ENCODE data around the gene TPI1. TPM values are rescaled to one million over a fixed set of nuclear protein-coding genes. Genes with fewer than 3 reads are reported as not detected.
"Not testable (repeated sequence)": the region's sequence is repeated elsewhere in the genome, so short reads cannot be mapped to it uniquely, and the experiment has no call there.

The TPI1 gene
- total RNA-seq, 1 experiment from 2014 or later: 1,584 TPM

DNA sequence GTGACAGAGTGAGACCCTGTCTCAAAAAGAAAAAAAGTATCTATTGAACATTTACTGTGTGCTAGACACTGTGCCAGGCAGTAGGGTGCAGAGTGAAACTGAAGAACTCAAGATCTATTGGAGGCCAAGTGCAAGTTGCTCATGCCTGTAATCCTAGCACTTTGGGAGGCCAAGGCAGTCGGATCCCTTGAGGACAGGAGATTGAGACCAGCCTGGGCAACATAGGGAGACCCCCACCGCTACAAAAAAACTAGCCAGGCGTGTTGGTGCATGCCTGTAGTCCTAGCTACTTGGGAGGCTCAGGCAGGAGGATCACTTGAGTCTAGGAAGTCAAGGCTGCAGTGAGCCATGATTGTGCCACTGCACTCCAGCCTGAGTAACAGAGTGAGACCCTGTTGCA lies 25.4 kb downstream of the TPI1 start:
- not testable (repeated sequence) for H4K20me1 ChIP-seq (ENCODE audit: insufficient read depth, low read depth, low read length); H2AFZ ChIP-seq (ENCODE audit: low read length); H3K4me2 ChIP-seq (ENCODE audit: low read depth, low read length, poor library complexity, severe bottlenecking); H3K9me2 ChIP-seq (replicated peaks; ENCODE audit: insufficient read depth, low read length); H3K9me3 ChIP-seq (ENCODE audit: low read length); H3K79me2 ChIP-seq (ENCODE audit: low read length); H3K4me3 ChIP-seq (ENCODE audit: low read length); DNase-seq; H3K27me3 ChIP-seq (ENCODE audit: low read length); H3K9ac ChIP-seq (ENCODE audit: low read length); H3K36me3 ChIP-seq (ENCODE audit: insufficient read depth, low read length); H3K27ac ChIP-seq (ENCODE audit: low read length)
- H3K4me1 ChIP-seq (ENCODE audit: low read length): peaks cover 14% of the 10 kb centered on the region

DNA sequence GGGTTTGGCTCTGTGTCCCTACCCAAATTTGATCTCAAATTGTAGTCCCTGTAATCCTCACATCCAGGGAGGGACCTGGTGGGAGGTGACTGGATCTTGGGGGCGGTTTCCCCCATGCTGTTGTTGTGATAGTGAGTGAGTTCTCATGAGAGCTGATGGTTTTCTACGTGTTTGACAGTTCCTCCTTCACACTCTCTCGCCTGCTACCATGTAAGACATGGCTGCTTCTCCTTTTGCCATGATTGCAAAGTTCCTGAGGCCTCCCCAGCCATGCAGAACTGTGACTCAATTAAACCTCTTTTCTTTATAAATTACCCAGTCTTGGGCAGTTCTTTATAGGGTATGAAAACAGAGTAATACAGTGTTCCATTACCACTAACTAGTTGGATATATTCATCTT lies 27.0 kb downstream of the TPI1 start:
- Histone ChIP-seq H3K27me3 (ENCODE audit: low read length) (no peaks in the 10 kb centered on the region), H3K27ac (ENCODE audit: low read length) (no peak overlapping the region), H3K4me1 (ENCODE audit: low read length) (peaks cover 14% of the 10 kb centered on the region), H3K36me3 (ENCODE audit: insufficient read depth, low read length) (no peaks in the 10 kb centered on the region), H3K79me2 (ENCODE audit: low read length) (no peaks in the 10 kb centered on the region), H3K9ac (ENCODE audit: low read length) (no peak overlapping the region), H3K9me3 (ENCODE audit: low read length) (no peaks in the 10 kb centered on the region), H3K9me2 (replicated peaks; ENCODE audit: insufficient read depth, low read length) (no peaks in the 10 kb centered on the region), H3K4me3 (ENCODE audit: low read length) (no peak overlapping the region), H4K20me1 (ENCODE audit: insufficient read depth, low read depth, low read length) (no peaks in the 10 kb centered on the region), H3K4me2 (ENCODE audit: low read depth, low read length, poor library complexity, severe bottlenecking) (no peak overlapping the region), H2AFZ (ENCODE audit: low read length) (no peak overlapping the region)
- no peak for DNase-seq

DNA sequence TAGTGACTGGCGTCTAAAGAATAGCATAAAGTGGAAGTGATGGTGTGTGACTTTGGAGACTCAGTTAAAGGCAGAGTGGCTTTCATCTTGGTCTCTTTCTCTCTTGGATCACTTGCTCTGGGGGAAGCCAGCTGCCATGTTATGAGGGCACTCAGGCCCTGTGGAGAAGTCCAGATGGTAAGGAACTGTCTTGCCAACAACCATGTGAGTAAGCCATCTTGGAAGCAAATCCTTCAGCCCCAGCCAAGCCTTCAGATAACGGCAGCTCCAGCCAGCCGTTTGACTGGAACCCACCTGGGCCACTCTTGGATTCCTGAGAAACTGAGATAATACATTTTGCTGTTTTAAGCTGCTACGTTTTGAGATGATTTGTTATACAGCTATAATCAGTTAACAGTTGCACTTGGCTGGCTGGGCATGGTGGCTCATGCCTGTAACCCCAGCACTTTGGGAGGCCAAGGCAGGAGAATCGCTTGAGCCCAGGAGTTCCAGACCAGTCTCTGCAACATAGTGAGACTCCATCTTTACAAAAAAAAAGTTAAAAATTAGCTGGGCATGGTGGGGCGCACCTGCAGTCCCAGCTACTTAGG lies 29.6 kb downstream of the TPI1 start:
- Histone ChIP-seq H2AFZ (ENCODE audit: low read length) (no peak overlapping the region), H4K20me1 (ENCODE audit: insufficient read depth, low read depth, low read length) (no peaks in the 10 kb centered on the region), H3K9me2 (replicated peaks; ENCODE audit: insufficient read depth, low read length) (no peaks in the 10 kb centered on the region), H3K27ac (ENCODE audit: low read length) (no peak overlapping the region), H3K9ac (ENCODE audit: low read length) (0 out of 2 replicates have a peak overlapping the region, but pooled peaks have one; percentile 7), H3K4me2 (ENCODE audit: low read depth, low read length, poor library complexity, severe bottlenecking) (no peak overlapping the region), H3K4me1 (ENCODE audit: low read length) (peaks cover 4% of the 10 kb centered on the region; the same call in 1 of the 2 replicates), H3K79me2 (ENCODE audit: low read length) (no peaks in the 10 kb centered on the region), H3K36me3 (ENCODE audit: insufficient read depth, low read length) (no peaks in the 10 kb centered on the region), H3K27me3 (ENCODE audit: low read length) (no peaks in the 10 kb centered on the region), H3K9me3 (ENCODE audit: low read length) (no peaks in the 10 kb centered on the region), H3K4me3 (ENCODE audit: low read length) (no peak overlapping the region)
- no peak for DNase-seq

DNA sequence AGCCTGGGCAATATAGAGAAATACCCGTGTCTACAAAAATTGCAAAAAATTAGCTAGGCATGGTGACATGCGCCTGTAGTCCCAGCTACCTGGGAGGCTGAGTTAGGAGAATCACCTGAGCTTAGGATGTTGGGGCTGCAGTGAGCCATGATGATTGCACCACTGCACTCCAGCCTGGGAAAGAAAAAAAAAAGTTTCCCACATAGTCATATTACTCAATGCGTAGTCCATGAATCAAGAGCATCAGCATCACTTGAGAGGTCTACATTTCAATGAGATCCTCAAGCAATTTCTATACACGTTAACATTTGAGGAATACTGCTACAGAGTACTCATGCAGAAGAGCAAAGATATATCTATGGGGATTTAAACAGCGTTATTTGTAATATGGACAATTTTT lies 32.1 kb downstream of the TPI1 start:
- no peaks in the 10 kb centered on the region for H4K20me1 ChIP-seq (ENCODE audit: insufficient read depth, low read depth, low read length)
- no peak for DNase-seq
- H3K79me2 ChIP-seq (ENCODE audit: low read length): no peaks in the 10 kb centered on the region
- no peaks in the 10 kb centered on the region for H3K9me2 ChIP-seq (replicated peaks; ENCODE audit: insufficient read depth, low read length)
- H3K4me2 ChIP-seq (ENCODE audit: low read depth, low read length, poor library complexity, severe bottlenecking): no peak overlapping the region
- H3K27me3 ChIP-seq (ENCODE audit: low read length): no peaks in the 10 kb centered on the region
- H2AFZ ChIP-seq (ENCODE audit: low read length): no peak overlapping the region
- no peaks in the 10 kb centered on the region for H3K9me3 ChIP-seq (ENCODE audit: low read length)
- H3K4me1 ChIP-seq (ENCODE audit: low read length): peaks cover 16% of the 10 kb centered on the region
- no peak overlapping the region for H3K9ac ChIP-seq (ENCODE audit: low read length)
- no peak overlapping the region for H3K27ac ChIP-seq (ENCODE audit: low read length)
- no peak overlapping the region for H3K4me3 ChIP-seq (ENCODE audit: low read length)
- H3K36me3 ChIP-seq (ENCODE audit: insufficient read depth, low read length): no peaks in the 10 kb centered on the region

DNA sequence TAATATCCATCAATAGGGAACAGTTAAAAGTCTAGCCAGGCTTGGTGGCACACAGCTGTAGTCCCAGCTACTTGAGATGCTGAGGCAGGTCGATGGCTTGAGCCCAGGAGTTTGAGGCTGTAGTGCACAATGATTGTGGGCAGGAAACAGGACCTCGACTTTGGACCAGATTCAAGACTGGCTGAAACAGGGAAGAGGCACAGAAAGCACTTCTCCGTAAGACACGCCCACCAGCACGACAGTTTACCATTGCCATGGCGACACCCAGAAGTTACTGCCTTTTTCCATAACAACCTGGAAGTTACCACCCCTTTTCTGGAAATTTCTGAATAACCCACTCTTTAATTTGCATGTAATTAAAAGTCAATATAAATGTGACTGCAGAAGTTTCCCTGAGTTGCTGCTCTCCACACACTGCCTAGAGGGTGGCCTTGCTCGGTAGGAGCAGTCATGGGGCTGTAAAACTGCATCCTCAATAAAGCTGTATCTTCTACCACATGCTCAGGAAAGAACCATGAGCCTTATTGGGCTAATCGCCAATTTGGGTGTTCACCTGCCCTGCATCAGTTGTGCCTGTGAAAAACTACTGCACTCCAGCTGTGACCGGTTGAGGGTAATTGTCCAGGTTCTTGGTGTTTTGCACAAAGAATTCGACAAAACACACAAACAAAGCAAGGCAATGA lies 32.6 kb downstream of the TPI1 start:
- H3K27ac ChIP-seq (ENCODE audit: low read length): no peak overlapping the region
- H3K79me2 ChIP-seq (ENCODE audit: low read length): no peaks in the 10 kb centered on the region
- DNase-seq: no peak
- H3K9ac ChIP-seq (ENCODE audit: low read length): no peak overlapping the region
- H3K4me2 ChIP-seq (ENCODE audit: low read depth, low read length, poor library complexity, severe bottlenecking): no peak overlapping the region
- no peaks in the 10 kb centered on the region for H3K9me3 ChIP-seq (ENCODE audit: low read length)
- H3K9me2 ChIP-seq (replicated peaks; ENCODE audit: insufficient read depth, low read length): no peaks in the 10 kb centered on the region
- peaks cover 19% of the 10 kb centered on the region for H3K4me1 ChIP-seq (ENCODE audit: low read length)
- no peaks in the 10 kb centered on the region for H3K36me3 ChIP-seq (ENCODE audit: insufficient read depth, low read length)
- no peaks in the 10 kb centered on the region for H3K27me3 ChIP-seq (ENCODE audit: low read length)
- no peak overlapping the region for H2AFZ ChIP-seq (ENCODE audit: low read length)
- no peaks in the 10 kb centered on the region for H4K20me1 ChIP-seq (ENCODE audit: insufficient read depth, low read depth, low read length)
- H3K4me3 ChIP-seq (ENCODE audit: low read length): no peak overlapping the region

DNA sequence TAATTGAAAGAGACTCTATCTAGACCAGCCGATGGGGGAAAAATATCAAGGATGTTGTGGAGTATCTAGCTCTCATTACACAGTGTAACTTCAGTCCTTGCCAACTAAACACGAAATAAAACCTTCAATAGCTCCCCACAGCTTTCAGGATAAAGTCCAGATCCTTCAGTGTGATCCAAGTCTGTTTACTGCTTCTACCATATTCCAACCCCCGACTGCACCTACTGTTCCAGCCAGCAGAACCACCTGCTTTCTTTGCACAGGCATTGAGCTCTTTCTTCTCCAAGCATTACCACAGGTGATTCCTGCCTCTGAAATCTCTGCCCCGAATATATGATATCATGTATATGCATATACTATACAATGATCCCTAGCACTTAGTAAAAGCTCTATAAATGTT lies 35.1 kb downstream of the TPI1 start:
- Histone ChIP-seq H3K4me3 (ENCODE audit: low read length) (no peak overlapping the region), H3K79me2 (ENCODE audit: low read length) (no peaks in the 10 kb centered on the region), H3K9me3 (ENCODE audit: low read length) (no peaks in the 10 kb centered on the region), H3K9me2 (replicated peaks; ENCODE audit: insufficient read depth, low read length) (no peaks in the 10 kb centered on the region), H3K9ac (ENCODE audit: low read length) (no peak overlapping the region), H3K4me2 (ENCODE audit: low read depth, low read length, poor library complexity, severe bottlenecking) (no peak overlapping the region), H3K36me3 (ENCODE audit: insufficient read depth, low read length) (no peaks in the 10 kb centered on the region), H2AFZ (ENCODE audit: low read length) (no peak overlapping the region), H3K4me1 (ENCODE audit: low read length) (peaks cover 24% of the 10 kb centered on the region), H3K27me3 (ENCODE audit: low read length) (no peaks in the 10 kb centered on the region), H4K20me1 (ENCODE audit: insufficient read depth, low read depth, low read length) (no peaks in the 10 kb centered on the region), H3K27ac (ENCODE audit: low read length) (no peak overlapping the region)
- no peak for DNase-seq

DNA sequence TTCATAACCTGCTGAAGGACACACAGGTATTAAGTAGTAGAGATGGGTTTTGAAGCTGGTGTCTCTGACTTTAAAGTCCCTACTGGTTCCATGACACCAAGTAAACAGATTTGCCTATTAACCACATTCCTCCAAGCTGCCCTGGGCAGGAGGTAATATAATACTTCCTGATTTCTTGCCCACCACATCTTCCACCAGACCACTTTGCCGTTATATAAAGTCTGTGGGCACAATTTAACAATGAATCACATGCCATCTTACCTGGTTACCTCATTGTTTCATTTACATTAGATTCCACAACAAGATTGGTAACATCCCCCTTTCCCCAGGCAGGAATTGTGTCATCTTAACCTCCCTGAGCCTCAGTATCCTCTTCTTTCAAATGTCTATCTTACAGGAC lies 36.4 kb downstream of the TPI1 start:
- no peak for DNase-seq
- H3K9me2 ChIP-seq (replicated peaks; ENCODE audit: insufficient read depth, low read length): no peaks in the 10 kb centered on the region
- peak overlapping the region; percentile 84 for H3K4me2 ChIP-seq (ENCODE audit: low read depth, low read length, poor library complexity, severe bottlenecking)
- H3K27me3 ChIP-seq (ENCODE audit: low read length): no peaks in the 10 kb centered on the region
- H3K36me3 ChIP-seq (ENCODE audit: insufficient read depth, low read length): no peaks in the 10 kb centered on the region
- H3K79me2 ChIP-seq (ENCODE audit: low read length): no peaks in the 10 kb centered on the region
- 0 out of 2 replicates have a peak overlapping the region, but pooled peaks have one; percentile 22 for H3K9ac ChIP-seq (ENCODE audit: low read length)
- H4K20me1 ChIP-seq (ENCODE audit: insufficient read depth, low read depth, low read length): no peaks in the 10 kb centered on the region
- peak overlapping the region; percentile 88 for H2AFZ ChIP-seq (ENCODE audit: low read length)
- H3K4me3 ChIP-seq (ENCODE audit: low read length): peak overlapping the region; percentile 71; the same call in 1 of the 2 replicates
- no peaks in the 10 kb centered on the region for H3K9me3 ChIP-seq (ENCODE audit: low read length)
- no peak overlapping the region; the same call in 1 of the 2 replicates for H3K27ac ChIP-seq (ENCODE audit: low read length)
- peaks cover 24% of the 10 kb centered on the region for H3K4me1 ChIP-seq (ENCODE audit: low read length)

DNA sequence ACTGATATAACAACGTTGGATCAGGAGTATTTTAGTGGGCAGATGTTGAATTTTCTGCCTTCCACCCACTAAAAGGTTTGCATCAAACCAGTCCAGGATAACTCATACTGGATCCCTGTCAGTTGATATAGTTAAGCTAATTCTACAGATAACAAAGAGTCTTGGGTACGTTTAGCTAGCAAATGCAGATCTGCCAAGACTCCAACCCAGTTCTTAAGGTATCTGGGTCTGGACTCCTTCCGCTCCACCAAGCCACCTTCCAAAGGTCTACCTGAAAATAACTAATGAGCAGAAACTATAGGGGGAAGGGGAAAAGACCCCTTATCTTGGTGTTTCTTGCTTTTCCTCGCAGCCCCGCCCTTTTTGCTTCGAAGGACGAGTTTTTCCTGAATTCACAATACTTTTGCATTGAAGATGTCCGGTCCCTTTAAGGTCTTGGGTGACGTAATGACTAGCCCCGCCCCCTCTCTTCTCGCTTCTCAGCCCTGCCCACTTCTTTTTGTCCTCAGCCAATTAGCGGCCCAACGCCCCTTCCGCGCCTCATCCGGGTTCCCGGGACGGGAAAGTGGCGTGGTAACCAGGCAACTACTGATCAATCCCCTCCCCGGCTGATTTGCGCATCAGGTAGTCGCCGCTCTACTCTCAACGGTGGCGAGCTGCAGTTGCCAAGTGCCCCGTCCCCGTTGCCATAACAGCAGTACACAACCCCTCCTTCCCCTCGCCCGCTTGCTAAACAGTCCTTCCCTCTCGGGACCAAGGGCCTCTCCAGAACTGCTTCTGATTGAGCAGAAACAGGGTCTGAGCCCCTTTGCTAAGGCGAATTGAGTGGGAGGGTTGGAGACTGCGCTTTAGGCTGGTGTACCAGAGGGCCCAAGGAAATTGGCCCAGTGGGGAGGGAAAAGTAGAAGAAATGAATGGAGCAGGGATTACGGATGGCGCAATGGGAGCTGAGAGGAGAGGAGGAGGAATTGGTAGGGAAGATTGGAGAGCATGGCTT lies 37.2 kb downstream of the TPI1 start, which contains the start of gene LRRC23:
LRRC23 (plus strand) TSS at position 543 of the 997 bp plus-strand sequence. CDS start 812 bp downstream, outside the sequence.
- Histone ChIP-seq H3K9me2 (replicated peaks; ENCODE audit: insufficient read depth, low read length) (no peaks in the 10 kb centered on the region), H3K27ac (ENCODE audit: low read length) (no peak within 1 kb of the TSS; the same call in 1 of the 2 replicates), H3K27me3 (ENCODE audit: low read length) (no peaks in the 10 kb centered on the region), H3K79me2 (ENCODE audit: low read length) (no peaks in the 10 kb centered on the region), H3K4me1 (ENCODE audit: low read length) (peaks cover 24% of the 10 kb centered on the region), H3K4me3 (ENCODE audit: low read length) (peak within 1 kb of the TSS; percentile 71), H2AFZ (ENCODE audit: low read length) (peak within 1 kb of the TSS; percentile 88), H3K9me3 (ENCODE audit: low read length) (no peaks in the 10 kb centered on the region), H3K9ac (ENCODE audit: low read length) (peak within 1 kb of the TSS; percentile 79), H3K36me3 (ENCODE audit: insufficient read depth, low read length) (no peaks in the 10 kb centered on the region), H4K20me1 (ENCODE audit: insufficient read depth, low read depth, low read length) (no peaks in the 10 kb centered on the region), H3K4me2 (ENCODE audit: low read depth, low read length, poor library complexity, severe bottlenecking) (peak within 1 kb of the TSS; percentile 84)
- DNase-seq: peak; percentile 99
